ENCODE measurements around the gene MACROD2.

Gene MACROD2

DNA sequence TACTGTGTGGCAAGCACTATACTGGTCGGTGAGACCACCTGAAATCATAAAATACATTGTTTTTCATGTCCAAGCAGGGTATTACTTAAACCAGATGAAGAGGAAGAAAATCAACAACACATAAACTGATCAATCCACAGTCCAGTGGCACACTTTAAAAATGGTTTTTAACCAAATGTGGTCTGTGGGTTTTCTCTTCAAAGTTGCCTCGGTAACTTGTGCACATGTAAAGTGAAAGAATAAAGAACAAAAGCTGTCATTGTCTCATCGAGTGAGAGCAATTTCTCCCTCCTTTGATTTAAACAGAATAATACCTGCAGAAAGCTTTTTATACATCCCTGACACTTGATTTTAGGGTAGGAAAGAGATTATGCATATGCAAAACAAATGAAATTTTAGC lies 338.4 kb downstream of the MACROD2 start:
- no peak for DNase-seq

GRCh38 chr20:14334306-14334930 lies 339.1 kb downstream of the MACROD2 start:
- DNase-seq = peak in 48 of 58 donors; percentile 8 to 80 (median 40)

- no peak for DNase-seq
Observed at GRCh38 chr20:14335052-14335451, 339.7 kb downstream of the MACROD2 start.

DNA sequence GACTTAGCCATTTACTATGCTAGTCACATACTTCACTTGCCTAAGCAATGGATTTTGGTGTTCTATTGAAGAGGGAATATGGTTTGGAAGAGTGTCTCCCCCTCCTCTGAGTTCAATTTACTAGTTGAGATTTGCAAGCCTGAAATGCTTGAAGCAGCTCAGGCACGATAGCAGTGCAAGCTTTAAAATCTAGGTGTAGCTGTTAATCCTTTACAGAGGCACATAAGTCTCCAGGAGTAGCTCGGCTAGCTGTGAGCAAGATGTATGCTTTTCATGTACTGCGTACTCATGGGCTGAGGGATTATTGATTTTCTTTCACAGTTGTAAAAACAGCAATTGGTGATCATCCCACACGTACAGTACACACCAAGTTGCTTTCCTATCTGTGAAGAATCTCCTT lies 341.4 kb downstream of the MACROD2 start:
- DNase-seq = peak in 11 of 58 donors; percentile 1 to 19 (median 10)

- peak; percentile 18 to 93 (median 74) for DNase-seq
Observed at GRCh38 chr20:14337400-14338171, 342.3 kb downstream of the MACROD2 start, which contains the start of gene FLRT3. Gene FLRT3 (minus strand): TSS chr20:14337612. CDS start chr20:14327506, 10,106 bp downstream.

DNA sequence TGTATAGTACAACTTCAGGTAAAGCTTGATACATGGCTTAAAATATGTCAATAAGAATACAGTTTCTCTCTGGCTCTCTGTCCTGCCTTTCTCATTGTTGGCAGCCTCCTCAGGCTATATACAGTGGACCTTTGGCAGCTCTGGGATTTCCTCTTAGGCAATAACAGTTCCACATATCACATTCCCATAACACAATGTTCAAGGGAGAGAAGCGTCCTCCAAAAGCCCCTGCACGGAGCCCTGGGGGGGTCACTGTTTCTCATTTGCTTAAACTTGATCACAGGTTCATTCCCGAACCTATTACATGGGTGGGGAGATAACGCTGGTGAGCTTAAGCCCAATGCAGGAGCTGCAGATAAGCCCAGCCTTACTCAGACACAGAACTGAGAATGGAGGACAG lies 346.5 kb downstream of the MACROD2 start:
- DNase-seq = no peak

GRCh38 chr20:14342918-14343317 lies 347.6 kb downstream of the MACROD2 start:
- DNase-seq = no peak

- no peak for DNase-seq
Observed at GRCh38 chr20:14343491-14344065, 348.3 kb downstream of the MACROD2 start.

DNA sequence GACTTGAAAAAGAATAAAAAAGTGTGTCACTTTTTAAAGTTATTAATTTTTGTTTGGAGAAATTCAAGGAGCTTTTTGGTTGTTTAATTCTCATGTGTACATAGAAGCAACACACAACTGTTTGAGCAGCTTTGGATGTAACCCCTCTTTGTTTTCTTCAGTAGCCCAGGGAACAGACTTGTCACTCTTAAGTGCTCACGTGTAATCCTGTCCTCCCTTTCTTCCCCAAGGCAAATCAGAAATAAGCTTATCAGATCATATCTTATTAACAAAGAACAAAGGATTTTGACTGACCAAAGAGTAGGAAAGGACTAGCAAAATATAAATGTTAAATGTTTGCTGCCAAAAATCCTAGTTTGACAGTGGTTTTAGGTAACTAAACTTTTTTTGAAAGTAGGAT lies 349.4 kb downstream of the MACROD2 start:
- no peak for DNase-seq

DNA sequence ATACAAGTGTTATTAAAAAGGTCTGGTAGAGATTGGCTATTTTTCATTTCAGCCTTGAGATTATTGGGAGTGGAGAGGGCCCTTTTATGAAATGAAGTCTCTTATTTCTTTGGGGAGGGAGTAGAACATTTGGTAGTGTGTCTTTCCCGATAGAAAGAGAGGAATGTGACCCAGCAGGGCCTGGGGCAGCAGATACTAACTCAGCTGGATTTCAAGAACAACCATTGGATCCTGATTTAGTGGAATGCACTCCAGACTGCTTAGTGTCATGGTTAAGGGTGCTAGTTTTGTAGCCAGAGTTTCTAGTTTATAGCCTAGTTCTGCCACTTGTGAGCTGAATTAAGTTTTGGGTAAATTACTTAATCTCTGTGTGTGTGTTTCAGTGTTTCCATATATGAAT lies 360.5 kb downstream of the MACROD2 start:
- no peak for DNase-seq

DNA sequence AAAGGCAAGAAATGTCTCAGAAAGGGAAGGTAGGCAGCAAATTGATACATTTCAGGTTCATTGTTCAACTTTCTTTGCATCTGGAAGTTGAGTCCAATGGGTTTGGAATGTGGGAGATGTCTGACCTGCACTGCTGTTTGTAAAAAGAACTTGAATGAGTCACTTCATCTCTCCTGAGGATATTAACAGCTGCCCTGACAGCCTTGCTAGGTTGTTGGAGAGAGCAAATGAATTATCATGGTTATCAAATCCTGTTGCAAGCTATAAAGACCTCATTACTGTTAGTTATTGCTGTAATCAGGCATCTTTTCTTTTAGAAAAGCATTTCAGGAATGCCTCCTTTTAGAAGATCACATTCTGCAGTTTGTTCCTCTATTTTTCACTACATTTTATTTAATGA lies 365.1 kb downstream of the MACROD2 start:
- DNase-seq = no peak

GRCh38 chr20:14361509-14362345 lies 366.4 kb downstream of the MACROD2 start:
- no peak for DNase-seq

GRCh38 chr20:14374196-14374595 lies 378.9 kb downstream of the MACROD2 start:
- no peak for DNase-seq

GRCh38 chr20:14375416-14375985 lies 380.2 kb downstream of the MACROD2 start:
- DNase-seq = no peak

- no peak for DNase-seq
Observed at GRCh38 chr20:14378326-14378725, 383.0 kb downstream of the MACROD2 start.

- DNase-seq = no peak
Observed at GRCh38 chr20:14383335-14383734, 388.0 kb downstream of the MACROD2 start.

- DNase-seq = peak in 3 of 58 donors; percentile 0 to 3 (median 1)
Observed at GRCh38 chr20:14384416-14385175, 389.3 kb downstream of the MACROD2 start.

- DNase-seq = no peak
Observed at GRCh38 chr20:14385176-14385740, 389.9 kb downstream of the MACROD2 start.

GRCh38 chr20:14386726-14387125 lies 391.4 kb downstream of the MACROD2 start:
- no peak for DNase-seq

All from anterior cingulate cortex (tissue), 58 donors.